HepG2 (cell line): ENCODE data around the gene PLD1. TPM values are rescaled to one million over a fixed set of nuclear protein-coding genes. Genes with fewer than 3 reads are reported as not detected.

Experiments
- ATAC-seq: fragments of 200-7000 bp; cut with Tn5 transposase; 3 replicates; pipeline ENCODE4 v1.9.1; 2020; ENCODE audit warnings: mild to moderate bottlenecking, moderate library complexity
- BruUV-seq: library from RNA; stranded (reverse); fragments of 400-500 nt; replicated peaks from 2 replicates; lab custom pipeline; 2021; lab: Mats Ljungman, UMichigan
- CTCF ChIA-PET: fragments of 300-600 bp; formaldehyde crosslinking; extraction: SDS; loops from one replicate; lab custom pipeline; 2021; ENCODE audit warnings: low total read pairs, inconsistent platforms, low intra/inter-chr PET ratio; lab: Yijun Ruan, JAX
- POLR2A ChIA-PET: fragments of 350-600 bp; sonication (Branson Sonifier 250); formaldehyde crosslinking; loops from one replicate; lab custom pipeline; 2020; ENCODE audit warnings: antibody characterized with exemption, inconsistent platforms; lab: Yijun Ruan, JAX
- DNase-seq: peaks from one replicate; pipeline ENCODE4 v3.0.0-alpha.2; 2015; ENCODE audit warnings: low spot score
- FAIRE-seq: peaks from 3 replicates; lab custom pipeline; 2011; peaks lifted over from hg19 to GRCh38; lab: Jason Lieb, UNC
- H2AFZ ChIP-seq: one replicate; pipeline ENCODE4 v1.6.1; 2011; ENCODE audit warnings: low read length, inconsistent platforms
- H3K27ac ChIP-seq: fragments of 300-600 bp; 3 replicates; pipeline ENCODE4 v1.8.0; 2011; ENCODE audit warnings: mixed run types, mild to moderate bottlenecking, mixed read lengths, low read length, inconsistent platforms; ENCODE audit not compliant: insufficient read depth; ENCODE audit errors: extremely low read length
- H3K27me3 ChIP-seq, 2 experiments: fragments of 200-600 bp in 1 of 2; 2 replicates in 1 of 2; 3 replicates in 1 of 2; pipeline versions ENCODE4 v1.6.0 to v1.8.0; 2011; ENCODE audit warnings: low read length in 2 of 2, mild to moderate bottlenecking in 2 of 2, moderate library complexity in 2 of 2, inconsistent platforms in 1 of 2; ENCODE audit not compliant: insufficient read depth in 2 of 2, control insufficient read depth in 1 of 2
- H3K36me3 ChIP-seq, 2 experiments: fragments of 200-600 bp in 1 of 2; replicated peaks in 1 of 2; 2 replicates in 1 of 2; 3 replicates in 1 of 2; pipeline versions ENCODE4 v1.5.1 to v1.8.0; 2011; ENCODE audit warnings: low read length in 2 of 2, inconsistent platforms in 1 of 2; ENCODE audit not compliant: insufficient read depth in 2 of 2, control insufficient read depth in 1 of 2
- H3K4me1 ChIP-seq: 2 replicates; pipeline ENCODE4 v1.5.1; 2012; ENCODE audit warnings: low read length, inconsistent platforms; ENCODE audit not compliant: insufficient read depth
- H3K4me2 ChIP-seq: 2 replicates; pipeline ENCODE4 v1.6.0; 2011; ENCODE audit warnings: low read depth, low read length, inconsistent platforms
- H3K4me3 ChIP-seq, 3 experiments: fragments of 200-600 bp in 1 of 3; sonication (generic), shearing (Covaris generic) in 1 of 3; replicated peaks in 1 of 3; 2 replicates each; pipeline ENCODE4 v1.5.1; 2011 to 2016; ENCODE audit warnings: low read length in 3 of 3, inconsistent platforms in 2 of 3, low read depth in 2 of 3, mild to moderate bottlenecking in 2 of 3, control low read depth in 1 of 3, mixed read lengths in 1 of 3; ENCODE audit not compliant: insufficient read depth in 1 of 3
- H3K79me2 ChIP-seq: one replicate; pipeline ENCODE4 v1.6.1; 2011; ENCODE audit warnings: low read length, inconsistent platforms; ENCODE audit not compliant: insufficient read depth
- H3K9ac ChIP-seq: 2 replicates; pipeline ENCODE4 v1.6.0; 2011; ENCODE audit warnings: mild to moderate bottlenecking, low read depth, low read length, inconsistent platforms; ENCODE audit not compliant: insufficient read depth
- H3K9me3 ChIP-seq: 2 replicates; pipeline ENCODE4 v1.5.1; 2012; ENCODE audit warnings: mild to moderate bottlenecking, low read length
- H4K20me1 ChIP-seq: 2 replicates; pipeline ENCODE4 v1.6.0; 2011; ENCODE audit warnings: inconsistent platforms, mild to moderate bottlenecking, low read length, moderate library complexity; ENCODE audit not compliant: insufficient read depth
- FLYWCH1 ChIP-seq: sonication (generic); formaldehyde crosslinking; IDR thresholded peaks from 2 replicates; pipeline ENCODE4 v1.8.1; 2023; ENCODE audit warnings: mild to moderate bottlenecking, missing genetic modification reagents
- JUN ChIP-seq: sonication (generic); formaldehyde crosslinking; IDR thresholded peaks from 2 replicates; pipeline ENCODE4 v1.4.0; 2020; ENCODE audit warnings: mild to moderate bottlenecking, missing genetic modification reagents
- MEF2D ChIP-seq: sonication (generic); formaldehyde crosslinking; IDR thresholded peaks from 2 replicates; pipeline ENCODE4 v1.5.1; 2020; ENCODE audit warnings: mild to moderate bottlenecking, missing genetic modification reagents
- NFE2L1 ChIP-seq: sonication (generic); formaldehyde crosslinking; IDR thresholded peaks from 2 replicates; pipeline ENCODE4 v1.4.0; 2020; ENCODE audit warnings: missing genetic modification reagents, mild to moderate bottlenecking, borderline replicate concordance
- REPIN1 ChIP-seq: sonication (generic); formaldehyde crosslinking; IDR thresholded peaks from 2 replicates; pipeline ENCODE4 v1.8.0; 2022; ENCODE audit warnings: missing genetic modification reagents, low read depth, mild to moderate bottlenecking, borderline replicate concordance
- SP1 ChIP-seq, 2 experiments: fragments of 450-650 bp in 1 of 2; sonication (generic) in 1 of 2; formaldehyde crosslinking in 1 of 2; IDR thresholded peaks; 2 replicates each; pipeline versions ENCODE4 v1.4.0 to v1.6.1; 2016 to 2020; ENCODE audit warnings: missing genetic modification reagents in 1 of 2
- TARDBP ChIP-seq: sonication (generic); formaldehyde crosslinking; IDR thresholded peaks from 2 replicates; pipeline ENCODE4 v1.8.0; 2022; ENCODE audit warnings: mild to moderate bottlenecking, missing genetic modification reagents
- THRA ChIP-seq: sonication (generic); formaldehyde crosslinking; IDR thresholded peaks from 2 replicates; pipeline ENCODE4 v1.4.0; 2020; ENCODE audit warnings: missing genetic modification reagents, borderline replicate concordance
- ZGPAT ChIP-seq: IDR thresholded peaks from 2 replicates; pipeline ENCODE4 v1.6.1; 2016; ENCODE audit warnings: mild to moderate bottlenecking
- ZNF549 ChIP-seq: sonication (generic); formaldehyde crosslinking; IDR thresholded peaks from 2 replicates; pipeline ENCODE4 v1.5.0; 2020; ENCODE audit warnings: missing genetic modification reagents
- ZNF552 ChIP-seq: sonication (generic); formaldehyde crosslinking; IDR thresholded peaks from 2 replicates; pipeline ENCODE4 v1.9.0; 2022; ENCODE audit warnings: missing genetic modification reagents, mild to moderate bottlenecking, borderline replicate concordance
- ZNF609 ChIP-seq: sonication (generic); formaldehyde crosslinking; IDR thresholded peaks from 2 replicates; pipeline ENCODE4 v1.4.0; 2020; ENCODE audit warnings: mild to moderate bottlenecking, missing genetic modification reagents, borderline replicate concordance
- ZSCAN21 ChIP-seq: sonication (generic); formaldehyde crosslinking; IDR thresholded peaks from 2 replicates; pipeline ENCODE4 v1.8.0; 2022; ENCODE audit warnings: mild to moderate bottlenecking, missing genetic modification reagents, moderate library complexity, borderline replicate concordance
- WGBS: methylation state at CpG from one replicate; pipeline ENCODE4 v1.1.6; 2017; ENCODE audit warnings: low lambda C conversion rate; 5-methylcytosine and 5-hydroxymethylcytosine counted together
- in situ Hi-C: cut with HindIII; loops from 2 replicates; pipeline ENCODE4 v1.10.0; 2017; ENCODE audit warnings: low pct_unique_long_range_greater_than_20kb; ENCODE audit not compliant: extremely low pct_ligation_motif_present
- intact Hi-C: fragments of 100-400 bp; cut with micrococcal nuclease; formaldehyde crosslinking; loops from one replicate; pipeline ENCODE4 v1.10.0; 2022; ENCODE audit not compliant: unreplicated experiment
- polyA plus RNA-seq, 8 experiments: library from polyadenylated mRNA; depleted of rRNA in 3 of 8; stranded (reverse) in 7 of 8; unstranded in 1 of 8; fragments of >200 nt; fragmentation: Illumina TruSeq in 4 of 8; extraction: Trizol in 4 of 8; gene quantifications; 2 replicates each; pipeline versions ENCODE4 v1.2.1 to v1.2.3, GENCODE V29; 2011 to 2016; ENCODE audit warnings: low read depth in 4 of 8, missing spikeins in 1 of 8, mixed read lengths in 1 of 8; ENCODE audit not compliant: insufficient read depth in 1 of 8
- total RNA-seq, 5 experiments: library from RNA; depleted of rRNA; stranded (reverse); fragments of >200 nt; fragmentation: Illumina TruSeq; extraction: Trizol; gene quantifications; 2 replicates each; pipeline ENCODE4 v1.2.3, GENCODE V29; 2016; ENCODE audit warnings: low read depth in 1 of 5

Gene PLD1
- total and polyA plus RNA-seq, 2 of the 13 experiments (the other 11 are each of a cell fraction or from before 2014, with no cell fraction given): 27.1 to 59.4 TPM

DNA sequence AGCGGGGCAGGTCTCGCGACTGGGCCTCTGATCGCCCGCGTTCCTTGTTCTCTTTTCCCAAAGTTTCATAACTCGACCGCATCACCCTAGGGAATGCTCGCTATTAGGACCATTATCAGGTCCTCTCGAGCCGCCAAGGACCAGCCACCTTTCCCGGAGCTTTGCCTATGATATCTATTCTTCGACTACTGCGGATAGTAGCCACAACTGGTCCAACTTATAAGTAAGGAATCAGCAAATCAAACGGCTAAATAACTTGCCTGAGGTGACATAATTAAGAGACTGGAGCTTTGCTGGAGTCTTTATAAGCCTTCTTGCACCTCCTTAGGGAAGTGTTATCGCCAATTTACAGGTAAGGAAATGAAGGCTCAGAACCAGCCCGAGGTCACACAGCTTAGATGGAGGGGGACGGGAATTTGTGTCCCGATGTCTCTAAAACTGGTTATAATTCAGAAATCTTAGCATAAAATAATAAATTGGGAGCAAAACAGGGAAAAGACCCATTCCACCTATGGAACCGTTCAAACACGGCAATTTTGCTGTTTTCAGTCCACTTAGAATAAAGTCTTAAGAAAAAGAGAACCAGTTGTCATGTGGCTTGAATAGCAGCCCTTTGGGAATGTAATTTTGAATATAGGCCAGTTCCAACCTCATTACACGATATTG, 479 bp upstream of the PLD1 start (continued):
- no peak for TF ChIP-seq ZGPAT (CRISPR knock-in tag)
- TF ChIP-seq ZNF549 (CRISPR knock-in tag): no peak

- BruUV-seq: no TSS peak
- peak overlapping the region; percentile 96 for H3K27ac ChIP-seq
- peaks cover 63% of the 10 kb centered on the region for H3K79me2 ChIP-seq
- H3K4me3 ChIP-seq: peak overlapping the region; percentile 73 to 91 (median 85)
- DNase-seq (peak; percentile 70), ATAC-seq (no peak; the same call in 1 of the 3 replicates), FAIRE-seq (peak; percentile 23)
- peak overlapping the region; percentile 83 for H3K4me2 ChIP-seq
- ChIA-PET POLR2A (interaction anchor here (1.0 to 6.5 kb wide), 16 partner anchors 8 to 394 kb away, joined by 3 to 91 read pairs (median 8); partner anchors contain the start of genes FNDC3B and TMEM212), CTCF (no interaction called here)
- H3K27me3 ChIP-seq: no peaks in the 10 kb centered on the region; a peak in 1 of 5 replicates
- H4K20me1 ChIP-seq: no peaks in the 10 kb centered on the region
- H2AFZ ChIP-seq: no peak overlapping the region
- in situ Hi-C loops (no loop called here), intact Hi-C loops (loop anchor here (5.0 kb wide), 1 partner anchor 233 kb away; no protein-coding TSS in a partner anchor)
- H3K36me3 ChIP-seq: no peaks in the 10 kb centered on the region
- H3K4me1 ChIP-seq: peaks cover 67% of the 10 kb centered on the region
- H3K9ac ChIP-seq: peak overlapping the region; percentile 90
- 3% methylated on average over 10 of the region's 11 CpGs for WGBS
- no peaks in the 10 kb centered on the region for H3K9me3 ChIP-seq
- TF ChIP-seq MEF2D (CRISPR knock-in tag) (no peak), THRA (CRISPR knock-in tag) (0 out of 2 replicates have a peak, but pooled peaks have one; percentile 68), ZNF552 (CRISPR knock-in tag) (0 out of 2 replicates have a peak, but pooled peaks have one; percentile 85), ZSCAN21 (CRISPR knock-in tag) (peak; percentile 93; the same call in 1 of the 2 replicates), FLYWCH1 (CRISPR knock-in tag) (no peak), SP1 (IDR thresholded peaks at IDR 0.05) (no peak), SP1 (CRISPR knock-in tag; IDR thresholded peaks at IDR 0.05) (no peak), JUN (CRISPR knock-in tag) (peak; percentile 59; the same call in 1 of the 2 replicates), ZNF609 (CRISPR knock-in tag) (peak; percentile 90; the same call in 1 of the 2 replicates), TARDBP (CRISPR knock-in tag) (peak; percentile 54; the same call in 1 of the 2 replicates), REPIN1 (peak; percentile 63; the same call in 1 of the 2 replicates), NFE2L1 (CRISPR knock-in tag) (no peak)
These were observed 747 bp downstream of the PLD1 start for GRCh38 chr3:171809611-171809860.
